Bronchial epithelial cell (primary cell): ENCODE measurements around the gene SPATA13. TPM values are rescaled to one million over a fixed set of nuclear protein-coding genes. Genes with fewer than 3 reads are reported as not detected.

ENCODE experiments used
- DNase-seq: peaks from one replicate; pipeline ENCODE4 v3.0.0-alpha.2; 2010; ENCODE audit warnings: low read depth
- FAIRE-seq: peaks from 2 replicates; lab custom pipeline; 2011; peaks lifted over from hg19 to GRCh38; lab: Jason Lieb, UNC
- H3K27me3 ChIP-seq: 2 replicates; pipeline ENCODE4 v1.5.1; 2011; ENCODE audit warnings: low read length; ENCODE audit not compliant: control insufficient read depth, insufficient read depth
- H3K36me3 ChIP-seq: 2 replicates; pipeline ENCODE4 v1.5.1; 2011; ENCODE audit warnings: low read length; ENCODE audit not compliant: control insufficient read depth, insufficient read depth
- H3K4me3 ChIP-seq: 2 replicates; pipeline ENCODE4 v1.5.1; 2011; ENCODE audit warnings: mild to moderate bottlenecking, low read depth, low read length, control low read depth
- total RNA-seq: library from RNA; depleted of rRNA; stranded (reverse); fragments of >200 nt; gene quantifications from 2 replicates; pipeline ENCODE4 v1.2.1, GENCODE V29; 2014
- TF ChIP-seq, protein P1 (sequence below): IDR thresholded peaks from 2 replicates; pipeline ENCODE4 v1.5.1; 2011; ENCODE audit warnings: mild to moderate bottlenecking, moderate library complexity, low read length, control low read depth, inconsistent platforms; ENCODE audit not compliant: insufficient read depth, severe bottlenecking

Gene SPATA13
- total RNA-seq, 1 donor from 2014 or later, result 2.1 TPM

DNA sequence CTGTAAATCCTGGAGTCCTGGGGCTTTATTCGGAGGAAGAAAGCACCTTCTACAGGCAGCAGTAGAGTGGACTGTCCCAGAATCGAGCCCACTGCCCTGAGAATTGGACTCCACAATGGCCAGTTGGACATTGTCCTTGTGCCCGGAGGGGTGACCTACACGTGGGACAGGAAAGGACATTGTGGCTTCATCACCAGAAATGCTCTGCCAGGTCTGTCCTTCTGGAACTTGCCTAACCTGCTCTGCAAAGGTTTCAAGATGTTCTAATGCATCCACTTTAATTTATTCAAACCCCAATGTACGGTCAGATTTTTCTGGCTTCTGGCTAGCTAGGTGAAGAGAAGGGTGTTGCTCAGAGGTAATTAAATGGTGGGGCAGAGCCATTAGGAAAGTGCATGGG lies 32.4 kb upstream of the SPATA13 start:
- TF ChIP-seq, protein P1, sequence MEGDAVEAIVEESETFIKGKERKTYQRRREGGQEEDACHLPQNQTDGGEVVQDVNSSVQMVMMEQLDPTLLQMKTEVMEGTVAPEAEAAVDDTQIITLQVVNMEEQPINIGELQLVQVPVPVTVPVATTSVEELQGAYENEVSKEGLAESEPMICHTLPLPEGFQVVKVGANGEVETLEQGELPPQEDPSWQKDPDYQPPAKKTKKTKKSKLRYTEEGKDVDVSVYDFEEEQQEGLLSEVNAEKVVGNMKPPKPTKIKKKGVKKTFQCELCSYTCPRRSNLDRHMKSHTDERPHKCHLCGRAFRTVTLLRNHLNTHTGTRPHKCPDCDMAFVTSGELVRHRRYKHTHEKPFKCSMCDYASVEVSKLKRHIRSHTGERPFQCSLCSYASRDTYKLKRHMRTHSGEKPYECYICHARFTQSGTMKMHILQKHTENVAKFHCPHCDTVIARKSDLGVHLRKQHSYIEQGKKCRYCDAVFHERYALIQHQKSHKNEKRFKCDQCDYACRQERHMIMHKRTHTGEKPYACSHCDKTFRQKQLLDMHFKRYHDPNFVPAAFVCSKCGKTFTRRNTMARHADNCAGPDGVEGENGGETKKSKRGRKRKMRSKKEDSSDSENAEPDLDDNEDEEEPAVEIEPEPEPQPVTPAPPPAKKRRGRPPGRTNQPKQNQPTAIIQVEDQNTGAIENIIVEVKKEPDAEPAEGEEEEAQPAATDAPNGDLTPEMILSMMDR, result no peak
- no peaks in the 10 kb centered on the region for H3K36me3 ChIP-seq
- no peak for FAIRE-seq
- no peaks in the 10 kb centered on the region for H3K27me3 ChIP-seq
- no peak overlapping the region for H3K4me3 ChIP-seq
- no peak for DNase-seq

DNA sequence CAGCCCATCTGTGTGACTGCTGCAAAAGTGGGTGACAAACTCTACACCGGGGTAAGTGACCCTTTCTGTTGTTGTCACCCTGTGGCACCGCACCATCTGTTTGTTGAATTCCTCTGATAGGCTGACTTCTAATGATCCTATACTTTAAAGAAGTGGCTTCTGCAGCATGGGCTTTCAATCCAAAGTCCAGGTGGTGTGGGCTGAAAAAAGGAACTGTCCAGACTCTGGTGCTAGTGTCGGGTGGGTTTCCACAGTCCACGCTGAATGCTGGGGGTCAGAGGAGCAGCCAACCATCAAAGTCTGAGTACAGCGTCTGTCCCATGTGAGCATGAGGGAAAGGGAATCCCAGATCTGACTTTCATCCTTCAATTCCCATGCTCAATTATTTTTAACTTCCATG lies 31.6 kb upstream of the SPATA13 start:
- FAIRE-seq (no peak), DNase-seq (no peak)
- no peaks in the 10 kb centered on the region for H3K27me3 ChIP-seq
- TF ChIP-seq, protein P1, result no peak
- H3K36me3 ChIP-seq, result no peaks in the 10 kb centered on the region
- H3K4me3 ChIP-seq, result no peak overlapping the region

DNA sequence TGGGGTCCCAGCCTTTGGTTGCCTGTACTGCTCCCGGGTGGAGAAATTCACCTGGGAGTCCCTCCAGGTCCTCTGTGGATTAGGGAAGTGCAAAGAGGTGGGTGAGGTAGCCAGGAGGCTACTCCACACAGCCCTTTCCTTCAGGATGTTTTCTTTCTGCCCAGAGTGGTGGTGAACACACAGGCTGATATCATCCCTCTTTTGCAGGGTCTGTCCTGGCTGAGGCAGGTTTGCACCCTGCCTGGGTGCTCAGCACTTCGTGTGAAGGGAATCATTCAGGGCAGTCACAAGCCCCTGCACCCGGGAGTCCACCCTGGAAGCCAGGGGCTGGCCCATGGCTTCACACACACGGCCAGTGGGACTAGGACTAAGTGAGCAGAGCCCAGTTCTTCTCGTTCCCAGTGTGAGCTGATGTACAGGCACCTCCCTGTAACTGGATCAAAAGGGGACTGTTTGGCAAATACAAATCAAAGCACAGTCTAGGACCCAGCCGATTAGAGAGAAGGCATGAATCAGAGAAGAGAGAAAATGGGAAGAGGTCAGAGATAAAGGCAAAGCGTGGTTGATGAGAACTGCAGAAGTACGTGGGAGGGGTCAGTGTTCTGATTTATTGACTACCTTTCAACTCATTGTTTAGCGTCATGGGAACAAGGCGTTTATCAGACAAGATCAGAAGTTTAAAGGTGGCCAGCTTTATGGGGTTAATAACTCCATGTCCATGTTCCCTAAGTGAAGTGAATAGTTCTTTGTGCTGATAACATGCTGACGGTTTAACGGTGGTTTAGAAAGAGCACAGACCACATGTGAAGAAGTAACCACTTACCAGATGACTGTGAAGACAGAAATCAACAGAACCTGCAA lies 30.4 kb upstream of the SPATA13 start:
- Histone ChIP-seq H3K4me3 (no peak overlapping the region), H3K36me3 (no peaks in the 10 kb centered on the region), H3K27me3 (no peaks in the 10 kb centered on the region)
- no peak for DNase-seq
- FAIRE-seq, result no peak
- TF ChIP-seq, protein P1, result no peak

DNA sequence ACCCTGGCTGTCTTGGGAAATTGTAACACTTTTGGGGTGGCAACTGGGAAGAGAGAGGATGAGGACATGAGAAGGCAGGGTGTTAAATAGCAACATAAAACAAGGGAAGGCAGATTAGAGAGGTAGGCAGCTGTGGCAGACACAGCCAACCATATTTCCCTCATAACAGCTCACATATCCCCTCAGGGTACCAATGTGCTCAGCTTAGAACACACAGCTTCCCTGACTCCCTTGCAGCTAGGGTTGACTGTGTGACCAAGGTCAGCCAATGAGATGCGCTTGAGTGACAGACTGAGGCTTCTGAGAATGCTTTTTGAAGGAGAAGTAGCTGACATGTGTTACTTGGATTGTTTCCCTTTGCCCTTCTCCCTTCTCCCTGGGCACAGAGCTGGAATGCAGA lies 28.8 kb upstream of the SPATA13 start:
- TF ChIP-seq, protein P1, result no peak
- FAIRE-seq, result no peak
- no peak for DNase-seq
- Histone ChIP-seq H3K27me3 (no peaks in the 10 kb centered on the region), H3K36me3 (no peaks in the 10 kb centered on the region), H3K4me3 (no peak overlapping the region)

DNA sequence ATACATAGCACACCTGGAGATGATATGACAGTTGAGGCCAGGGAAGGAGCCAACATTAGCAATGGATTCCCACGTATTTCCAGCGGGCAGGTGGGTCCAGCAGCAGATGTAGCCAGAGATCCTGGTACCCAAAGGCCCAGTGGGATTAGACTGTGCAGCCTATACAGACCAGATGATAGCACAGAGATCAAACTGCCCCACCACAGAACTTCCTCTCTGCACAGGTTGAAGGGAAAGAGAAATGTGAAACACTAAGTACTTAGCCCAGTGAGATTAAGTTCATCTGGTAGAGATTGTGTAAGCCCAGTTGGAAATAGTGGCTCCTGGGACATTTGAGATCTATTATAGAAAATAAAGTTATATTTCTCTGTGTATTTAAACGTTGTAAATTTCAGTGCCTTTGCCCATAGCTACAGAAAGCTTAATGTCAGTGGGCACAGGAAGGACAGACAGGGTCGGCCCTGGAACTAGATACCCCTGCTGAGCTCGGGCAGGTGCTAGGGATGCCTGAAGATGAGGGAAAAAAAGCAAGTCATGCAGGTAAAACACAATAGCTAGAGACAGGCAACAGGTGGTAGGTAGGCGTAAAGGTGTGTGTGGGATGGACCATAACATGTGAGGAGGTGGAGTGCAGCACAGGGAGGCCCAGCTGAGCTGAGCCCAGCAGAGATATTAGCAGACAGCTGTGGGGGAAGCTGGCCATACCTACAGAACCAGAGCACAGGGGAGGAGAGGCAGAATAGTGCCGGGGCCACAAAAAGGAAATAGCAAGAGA lies 27.3 kb upstream of the SPATA13 start:
- no peaks in the 10 kb centered on the region for H3K36me3 ChIP-seq
- H3K27me3 ChIP-seq, result no peaks in the 10 kb centered on the region
- H3K4me3 ChIP-seq, result no peak overlapping the region
- DNase-seq (no peak), FAIRE-seq (no peak)
- TF ChIP-seq, protein P1, result no peak
